ENCODE measurements around the gene NEURL4.

- TF ChIP-seq, protein P1, sequence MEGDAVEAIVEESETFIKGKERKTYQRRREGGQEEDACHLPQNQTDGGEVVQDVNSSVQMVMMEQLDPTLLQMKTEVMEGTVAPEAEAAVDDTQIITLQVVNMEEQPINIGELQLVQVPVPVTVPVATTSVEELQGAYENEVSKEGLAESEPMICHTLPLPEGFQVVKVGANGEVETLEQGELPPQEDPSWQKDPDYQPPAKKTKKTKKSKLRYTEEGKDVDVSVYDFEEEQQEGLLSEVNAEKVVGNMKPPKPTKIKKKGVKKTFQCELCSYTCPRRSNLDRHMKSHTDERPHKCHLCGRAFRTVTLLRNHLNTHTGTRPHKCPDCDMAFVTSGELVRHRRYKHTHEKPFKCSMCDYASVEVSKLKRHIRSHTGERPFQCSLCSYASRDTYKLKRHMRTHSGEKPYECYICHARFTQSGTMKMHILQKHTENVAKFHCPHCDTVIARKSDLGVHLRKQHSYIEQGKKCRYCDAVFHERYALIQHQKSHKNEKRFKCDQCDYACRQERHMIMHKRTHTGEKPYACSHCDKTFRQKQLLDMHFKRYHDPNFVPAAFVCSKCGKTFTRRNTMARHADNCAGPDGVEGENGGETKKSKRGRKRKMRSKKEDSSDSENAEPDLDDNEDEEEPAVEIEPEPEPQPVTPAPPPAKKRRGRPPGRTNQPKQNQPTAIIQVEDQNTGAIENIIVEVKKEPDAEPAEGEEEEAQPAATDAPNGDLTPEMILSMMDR (IDR thresholded peaks at IDR 0.05), result no peak
- TF ChIP-seq POLR2A (IDR thresholded peaks at IDR 0.05), result no peak
- no peak for TF ChIP-seq POLR2AphosphoS5 (IDR thresholded peaks at IDR 0.05)
Observed at GRCh38 chr17:7363311-7363710, 34.2 kb upstream of the NEURL4 start.

Measured in gastroesophageal sphincter (tissue), 3 donors.